ENCODE data around the gene ROBO1.

GRCh38 chr3:78838362-78838761, 929.4 kb downstream of the ROBO1 start:
- TF ChIP-seq EZH2 (IDR thresholded peaks at IDR 0.05; ENCODE audit: insufficient read depth, poor library complexity, severe bottlenecking) = no peak
- no peak for TF ChIP-seq EZH2phosphoT487 (IDR thresholded peaks at IDR 0.05; ENCODE audit: insufficient read depth, low read depth)
